Activated CD8-positive, alpha-beta memory T cell treated with anti-CD3 and anti-CD28 coated beads, Interleukin-2, amount 50 U/mL, for 24 hours (primary cell): ENCODE measurements around the gene FMO4.
"Not testable (repeated sequence)": the region's sequence is repeated elsewhere in the genome, so short reads cannot be mapped to it uniquely, and the experiment has no call there.

Source experiments
- DNase-seq: peaks from one replicate; pipeline ENCODE4 v3.0.0-alpha.2; 2020; ENCODE audit errors: extremely low read depth

Gene FMO4

DNA sequence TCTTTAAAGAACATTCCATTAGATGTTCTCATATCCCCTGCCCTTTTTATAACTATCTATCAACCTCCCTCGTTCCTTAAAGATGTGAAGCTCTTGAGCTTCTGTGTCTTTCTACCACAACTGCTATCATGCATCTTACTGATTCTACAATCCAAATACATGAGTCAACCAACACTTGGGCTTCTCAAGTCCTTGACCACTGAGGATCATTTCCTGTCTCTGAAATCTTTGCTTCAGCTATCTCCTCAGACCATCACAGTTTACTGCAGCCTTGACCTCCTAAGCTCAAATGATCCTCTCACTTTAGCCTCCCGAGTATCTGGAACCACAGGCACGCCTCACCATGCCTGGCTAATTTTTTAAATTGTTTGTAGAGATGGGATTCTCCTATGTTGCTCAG lies 75.2 kb downstream of the FMO4 start:
- no peak for DNase-seq

GRCh38 chr1:171390740-171391139 lies 76.8 kb downstream of the FMO4 start:
- DNase-seq = not testable (repeated sequence)
